Fibroblast of mammary gland (primary cell): ENCODE results near the gene AGAP1.

Experiments used
- DNase-seq: peaks from one replicate; pipeline ENCODE4 v3.0.0-alpha.2; 2010; ENCODE audit warnings: low read depth
- H3K4me3 ChIP-seq: 2 replicates; pipeline ENCODE4 v1.5.1; 2011; ENCODE audit warnings: low read depth, mild to moderate bottlenecking, low read length, moderate library complexity; ENCODE audit not compliant: control insufficient read depth
- TF ChIP-seq, protein P1 (sequence below): conservative IDR thresholded peaks from 2 replicates; pipeline ENCODE4 v1.5.1; 2011; ENCODE audit warnings: low read depth, low read length, inconsistent platforms; ENCODE audit not compliant: control insufficient read depth, insufficient read depth

The AGAP1 gene

DNA sequence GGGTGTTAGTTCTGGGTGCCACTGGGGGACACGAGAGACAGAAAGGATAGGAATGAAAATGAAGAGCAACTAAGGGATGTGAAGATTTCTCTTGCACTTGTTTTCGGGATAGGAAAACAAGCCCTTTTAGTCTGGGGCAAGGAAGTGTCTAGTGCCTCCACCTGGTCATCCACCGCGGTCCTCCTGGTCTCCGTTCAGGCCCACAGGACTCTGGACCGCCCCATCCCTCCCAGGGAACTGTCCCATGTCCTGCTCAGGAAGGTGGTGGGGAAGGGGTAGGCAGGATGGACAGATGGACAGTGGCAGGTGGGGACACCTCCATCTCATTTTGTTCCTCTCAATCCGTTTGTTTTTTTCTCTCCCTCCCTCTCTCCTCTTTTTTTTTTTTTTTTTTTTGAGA lies 45.9 kb downstream of the AGAP1 start:
- H3K4me3 ChIP-seq: no peak overlapping the region
- no peak for DNase-seq
- TF ChIP-seq, protein P1, sequence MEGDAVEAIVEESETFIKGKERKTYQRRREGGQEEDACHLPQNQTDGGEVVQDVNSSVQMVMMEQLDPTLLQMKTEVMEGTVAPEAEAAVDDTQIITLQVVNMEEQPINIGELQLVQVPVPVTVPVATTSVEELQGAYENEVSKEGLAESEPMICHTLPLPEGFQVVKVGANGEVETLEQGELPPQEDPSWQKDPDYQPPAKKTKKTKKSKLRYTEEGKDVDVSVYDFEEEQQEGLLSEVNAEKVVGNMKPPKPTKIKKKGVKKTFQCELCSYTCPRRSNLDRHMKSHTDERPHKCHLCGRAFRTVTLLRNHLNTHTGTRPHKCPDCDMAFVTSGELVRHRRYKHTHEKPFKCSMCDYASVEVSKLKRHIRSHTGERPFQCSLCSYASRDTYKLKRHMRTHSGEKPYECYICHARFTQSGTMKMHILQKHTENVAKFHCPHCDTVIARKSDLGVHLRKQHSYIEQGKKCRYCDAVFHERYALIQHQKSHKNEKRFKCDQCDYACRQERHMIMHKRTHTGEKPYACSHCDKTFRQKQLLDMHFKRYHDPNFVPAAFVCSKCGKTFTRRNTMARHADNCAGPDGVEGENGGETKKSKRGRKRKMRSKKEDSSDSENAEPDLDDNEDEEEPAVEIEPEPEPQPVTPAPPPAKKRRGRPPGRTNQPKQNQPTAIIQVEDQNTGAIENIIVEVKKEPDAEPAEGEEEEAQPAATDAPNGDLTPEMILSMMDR: no peak

DNA sequence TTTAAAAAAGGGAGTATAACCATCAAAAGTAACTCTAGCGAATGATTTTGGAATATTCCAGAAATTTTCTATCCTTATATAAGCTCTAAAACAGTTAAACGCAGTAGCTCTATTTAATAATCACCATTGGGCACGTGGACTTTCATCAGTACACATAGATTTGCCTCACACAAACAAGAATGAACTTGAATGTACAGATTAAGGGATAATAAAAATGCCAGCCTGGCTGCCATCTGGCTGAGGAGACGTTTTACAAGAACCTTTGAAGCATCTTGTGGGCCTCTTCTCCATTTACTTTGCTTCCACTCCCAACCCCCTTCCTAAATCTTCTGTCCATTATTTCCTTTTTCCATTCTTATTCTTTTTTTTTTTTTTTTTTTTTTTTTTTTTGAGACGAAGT lies 47.2 kb downstream of the AGAP1 start:
- TF ChIP-seq, protein P1: no peak
- no peak for DNase-seq
- no peak overlapping the region for H3K4me3 ChIP-seq

DNA sequence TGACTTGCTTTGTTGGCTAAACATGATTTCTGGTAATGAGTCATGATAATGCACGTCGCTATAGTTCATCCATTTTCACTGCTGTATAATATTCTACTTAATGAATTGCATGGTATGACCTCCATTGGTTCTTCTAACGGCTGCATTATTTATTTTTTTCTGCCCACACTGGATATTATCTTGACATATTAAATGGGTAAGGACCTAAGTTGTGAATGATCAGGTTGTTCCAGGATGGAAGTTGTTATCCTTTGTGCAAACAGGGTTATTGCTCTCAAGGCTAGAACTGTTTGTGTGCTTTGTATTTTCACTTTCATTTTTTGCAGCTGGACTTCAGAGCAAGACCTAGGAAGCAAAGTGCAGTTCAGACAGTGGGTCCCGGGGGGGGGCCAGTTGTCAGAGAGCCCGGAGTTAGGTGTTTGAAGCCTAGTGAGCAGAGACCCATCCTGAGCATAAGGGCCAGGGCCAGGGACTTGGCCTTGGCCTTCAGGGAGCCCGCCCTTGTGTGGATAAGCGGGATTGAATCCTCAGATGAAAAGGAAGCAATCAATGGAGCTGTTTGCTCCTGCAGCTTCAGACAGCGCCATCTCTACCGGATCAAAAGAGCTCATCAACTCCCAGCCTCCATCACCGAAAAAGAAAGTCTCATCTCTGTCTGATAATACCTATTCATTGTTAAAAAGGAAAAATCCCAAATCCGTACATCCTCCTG lies 48.2 kb downstream of the AGAP1 start:
- no peak overlapping the region for H3K4me3 ChIP-seq
- no peak for DNase-seq
- TF ChIP-seq, protein P1: no peak

DNA sequence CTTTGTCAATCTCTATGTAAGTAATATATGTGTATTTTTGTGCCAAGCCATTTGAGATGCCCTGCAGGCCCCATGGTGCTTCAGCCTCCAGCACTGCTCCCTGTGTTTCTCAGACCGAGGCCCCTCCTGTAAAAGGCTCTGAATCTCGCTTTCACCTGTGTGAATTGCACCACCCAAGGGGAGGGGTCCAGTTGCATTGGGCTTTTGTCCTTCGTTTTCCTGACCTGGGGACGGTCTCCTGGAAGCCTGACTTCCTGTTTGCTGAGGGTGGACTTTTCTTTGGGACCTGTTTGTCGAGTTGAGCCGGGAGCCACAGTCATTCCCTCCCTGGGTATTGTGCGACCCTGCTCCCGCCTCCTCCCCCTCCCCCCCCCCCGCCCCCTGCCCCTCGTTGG lies 48.9 kb downstream of the AGAP1 start:
- DNase-seq: no peak
- TF ChIP-seq, protein P1: no peak

DNA sequence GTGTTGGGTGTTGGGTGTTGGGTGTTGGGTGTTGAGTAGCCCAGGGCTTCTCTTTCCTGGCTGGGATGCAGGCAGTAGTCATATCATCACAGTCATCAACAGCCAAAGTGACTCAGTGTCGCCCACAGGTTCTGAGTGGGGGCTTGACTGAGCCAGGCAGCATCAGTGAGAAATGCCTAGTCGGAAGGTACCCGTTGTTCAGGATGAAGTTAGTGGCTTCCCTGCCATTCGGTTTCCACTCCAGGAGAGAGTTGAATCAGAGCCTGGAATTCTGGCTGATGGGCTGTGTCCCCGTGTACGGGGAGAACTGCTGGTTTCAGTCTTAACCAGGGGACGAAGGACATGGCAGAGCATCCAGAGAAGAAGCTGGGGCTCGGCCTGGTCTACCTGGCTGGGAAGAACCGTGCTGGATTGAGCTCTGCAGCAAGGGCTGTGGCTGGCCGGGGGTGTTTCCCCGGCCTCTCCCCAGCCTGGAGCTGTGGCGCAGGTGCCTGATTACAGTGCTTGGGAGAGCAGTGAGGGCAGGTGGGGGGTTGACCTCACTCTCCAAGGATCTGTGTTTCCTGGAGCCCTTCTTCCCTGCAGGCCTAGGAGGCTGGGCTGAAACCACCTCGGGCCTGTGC lies 49.4 kb downstream of the AGAP1 start:
- TF ChIP-seq, protein P1: no peak
- H3K4me3 ChIP-seq: no peak overlapping the region
- DNase-seq: peak; percentile 39

More for the DNA sequence above, 48.9 kb downstream of the AGAP1 start:
- H3K4me3 ChIP-seq: no peak overlapping the region

DNA sequence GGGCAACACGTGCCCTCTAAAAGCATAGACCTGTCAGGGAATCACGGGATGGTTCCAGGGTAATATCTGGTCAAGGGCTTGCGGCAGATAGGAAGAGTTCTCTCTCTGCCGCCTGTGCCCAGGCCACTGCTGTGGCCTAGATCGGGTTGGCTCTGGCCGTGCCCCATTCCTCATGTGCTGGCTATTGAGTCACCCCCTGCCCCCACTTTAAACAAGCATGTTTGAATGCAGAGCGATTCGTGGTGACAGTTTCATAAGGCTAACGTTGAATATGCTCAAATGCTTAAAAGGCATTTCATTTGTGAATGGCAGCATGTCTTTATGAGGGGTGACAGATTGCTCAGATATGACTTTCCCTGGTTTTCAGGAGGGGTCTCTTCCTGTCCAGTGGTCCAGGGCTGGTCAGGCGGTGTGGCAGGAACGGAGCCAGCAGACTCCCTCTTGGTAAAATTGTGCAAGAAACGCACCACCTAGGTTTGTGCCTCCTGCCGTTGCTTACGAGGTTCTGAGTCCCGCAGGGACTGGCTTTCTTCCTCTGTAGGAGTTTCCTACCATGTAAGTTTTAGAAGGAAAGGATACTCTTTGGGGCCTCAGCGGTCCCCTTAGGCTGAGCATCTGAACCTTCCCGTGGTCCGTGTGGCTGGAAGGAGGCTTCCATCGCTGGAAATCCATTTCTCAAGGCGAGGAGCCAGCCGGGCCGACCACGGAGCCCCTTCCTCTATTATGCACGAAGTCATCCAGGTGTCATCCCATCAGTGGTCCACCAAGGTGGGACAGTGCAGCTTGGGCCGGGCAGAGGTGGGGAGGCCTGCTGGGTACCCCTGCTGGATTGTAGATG lies 50.2 kb downstream of the AGAP1 start:
- no peak overlapping the region for H3K4me3 ChIP-seq
- TF ChIP-seq, protein P1: no peak
- DNase-seq: no peak
